Measurements from ENCODE around the gene ACAN. TPM values are rescaled to one million over a fixed set of nuclear protein-coding genes. Genes with fewer than 3 reads are reported as not detected.

The ACAN gene
- total RNA-seq, 1 experiment from 2014 or later: not detected

DNA sequence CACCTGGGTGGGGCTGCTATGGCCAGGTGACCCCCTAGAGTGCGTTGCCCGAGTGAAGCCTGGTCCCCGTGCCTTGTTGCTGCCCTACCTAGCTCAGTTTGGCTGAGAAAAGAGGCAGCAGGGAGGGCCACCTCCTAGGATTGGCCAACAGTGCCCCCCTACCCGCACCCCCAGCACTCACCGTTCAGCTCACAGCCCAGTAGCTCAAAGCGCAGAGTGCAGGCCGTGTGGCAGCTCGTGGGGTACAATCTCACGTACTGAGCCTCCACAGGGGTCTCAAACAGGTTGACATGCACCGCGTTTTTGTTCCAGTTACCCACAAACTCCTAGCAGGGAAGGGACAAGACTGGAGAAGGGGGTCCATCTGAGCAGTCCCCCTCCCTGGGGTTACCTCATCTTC is 102.3 kb downstream of the ACAN start:
- Histone ChIP-seq H3K27me3 (replicated peaks; ENCODE audit: insufficient read depth, low read depth, low read length, poor library complexity) (no peaks in the 10 kb centered on the region), H3K27ac (ENCODE audit: low read depth, low read length, poor library complexity, severe bottlenecking) (no peak overlapping the region), H3K9me3 (ENCODE audit: low read depth, low read length, poor library complexity, severe bottlenecking) (no peaks in the 10 kb centered on the region), H3K4me1 (ENCODE audit: insufficient read depth, low read length, poor library complexity, severe bottlenecking) (peaks cover 3% of the 10 kb centered on the region), H3K4me3 (ENCODE audit: low read depth, low read length, poor library complexity, severe bottlenecking) (no peak overlapping the region), H3K36me3 (ENCODE audit: insufficient read depth, low read length, poor library complexity, severe bottlenecking) (peaks cover 3% of the 10 kb centered on the region)
- intact Hi-C loops (cut with micrococcal nuclease; ENCODE audit: unreplicated experiment): no loop called here
- ChIA-PET POLR2A (ENCODE audit: low non-redundant PET) (no interaction called here), CTCF (interaction anchor here (0.8 to 1.3 kb wide), 4 partner anchors 25 to 272 kb away, joined by 3 to 14 read pairs (median 5); no protein-coding TSS in a partner anchor)
- TF ChIP-seq, protein P1, sequence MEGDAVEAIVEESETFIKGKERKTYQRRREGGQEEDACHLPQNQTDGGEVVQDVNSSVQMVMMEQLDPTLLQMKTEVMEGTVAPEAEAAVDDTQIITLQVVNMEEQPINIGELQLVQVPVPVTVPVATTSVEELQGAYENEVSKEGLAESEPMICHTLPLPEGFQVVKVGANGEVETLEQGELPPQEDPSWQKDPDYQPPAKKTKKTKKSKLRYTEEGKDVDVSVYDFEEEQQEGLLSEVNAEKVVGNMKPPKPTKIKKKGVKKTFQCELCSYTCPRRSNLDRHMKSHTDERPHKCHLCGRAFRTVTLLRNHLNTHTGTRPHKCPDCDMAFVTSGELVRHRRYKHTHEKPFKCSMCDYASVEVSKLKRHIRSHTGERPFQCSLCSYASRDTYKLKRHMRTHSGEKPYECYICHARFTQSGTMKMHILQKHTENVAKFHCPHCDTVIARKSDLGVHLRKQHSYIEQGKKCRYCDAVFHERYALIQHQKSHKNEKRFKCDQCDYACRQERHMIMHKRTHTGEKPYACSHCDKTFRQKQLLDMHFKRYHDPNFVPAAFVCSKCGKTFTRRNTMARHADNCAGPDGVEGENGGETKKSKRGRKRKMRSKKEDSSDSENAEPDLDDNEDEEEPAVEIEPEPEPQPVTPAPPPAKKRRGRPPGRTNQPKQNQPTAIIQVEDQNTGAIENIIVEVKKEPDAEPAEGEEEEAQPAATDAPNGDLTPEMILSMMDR (conservative IDR thresholded peaks at IDR 0.05; ENCODE audit: low read depth, low read length): no peak
- no peak for TF ChIP-seq EZH2 (IDR thresholded peaks at IDR 0.05; ENCODE audit: borderline replicate concordance, low read depth, low read length, poor library complexity, severe bottlenecking)
- DNase-seq (ENCODE audit: low spot score): no peak
- no TSS peak for BruUV-seq (replicated peaks)

DNA sequence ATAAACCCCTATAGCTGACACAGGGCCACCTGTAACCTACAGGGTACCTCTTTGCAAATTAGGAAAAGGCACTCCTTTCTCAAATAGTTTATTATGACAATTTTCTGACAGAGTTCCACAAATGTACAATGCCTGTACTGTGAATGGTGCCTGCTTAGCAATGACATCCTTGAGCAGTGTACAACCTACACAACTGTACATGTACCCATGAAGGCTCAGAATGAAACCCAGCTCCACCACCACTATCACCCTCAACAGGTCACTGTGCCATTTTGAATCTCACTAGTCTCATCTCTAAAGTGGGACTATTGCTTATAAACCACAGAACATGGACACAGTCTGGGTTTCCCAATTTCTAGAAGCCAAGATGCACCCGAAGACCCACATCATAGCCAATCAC is 102.9 kb downstream of the ACAN start:
- intact Hi-C loops (cut with micrococcal nuclease; ENCODE audit: unreplicated experiment): no loop called here
- CTCF ChIA-PET: no interaction called here
- H3K4me3 ChIP-seq (ENCODE audit: low read depth, low read length, poor library complexity, severe bottlenecking): no peak overlapping the region
- POLR2A ChIA-PET (ENCODE audit: low non-redundant PET): no interaction called here
- no peaks in the 10 kb centered on the region for H3K9me3 ChIP-seq (ENCODE audit: low read depth, low read length, poor library complexity, severe bottlenecking)
- H3K36me3 ChIP-seq (ENCODE audit: insufficient read depth, low read length, poor library complexity, severe bottlenecking): peaks cover 3% of the 10 kb centered on the region
- no peak for TF ChIP-seq EZH2 (IDR thresholded peaks at IDR 0.05; ENCODE audit: borderline replicate concordance, low read depth, low read length, poor library complexity, severe bottlenecking)
- TF ChIP-seq, protein P1 (conservative IDR thresholded peaks at IDR 0.05; ENCODE audit: low read depth, low read length): no peak
- peaks cover 3% of the 10 kb centered on the region for H3K4me1 ChIP-seq (ENCODE audit: insufficient read depth, low read length, poor library complexity, severe bottlenecking)
- no peak overlapping the region for H3K27ac ChIP-seq (ENCODE audit: low read depth, low read length, poor library complexity, severe bottlenecking)
- no TSS peak for BruUV-seq (replicated peaks)
- no peak for DNase-seq (ENCODE audit: low spot score)
- H3K27me3 ChIP-seq (replicated peaks; ENCODE audit: insufficient read depth, low read depth, low read length, poor library complexity): no peaks in the 10 kb centered on the region

GRCh38 chr15:88906551-88906950 is 103.3 kb downstream of the ACAN start:
- H3K4me3 ChIP-seq (ENCODE audit: low read depth, low read length, poor library complexity, severe bottlenecking): no peak overlapping the region
- no peak overlapping the region for H3K27ac ChIP-seq (ENCODE audit: low read depth, low read length, poor library complexity, severe bottlenecking)

More at GRCh38 chr15:88906551-88906950, 103.3 kb downstream of the ACAN start:
- no peak for TF ChIP-seq EZH2 (IDR thresholded peaks at IDR 0.05; ENCODE audit: borderline replicate concordance, low read depth, low read length, poor library complexity, severe bottlenecking)
- TF ChIP-seq, protein P1 (conservative IDR thresholded peaks at IDR 0.05; ENCODE audit: low read depth, low read length): no peak
- H3K9me3 ChIP-seq (ENCODE audit: low read depth, low read length, poor library complexity, severe bottlenecking): no peaks in the 10 kb centered on the region
- intact Hi-C loops (cut with micrococcal nuclease; ENCODE audit: unreplicated experiment): no loop called here
- no peak for DNase-seq (ENCODE audit: low spot score)
- H3K4me1 ChIP-seq (ENCODE audit: insufficient read depth, low read length, poor library complexity, severe bottlenecking): peaks cover 3% of the 10 kb centered on the region
- no TSS peak for BruUV-seq (replicated peaks)
- no peaks in the 10 kb centered on the region for H3K27me3 ChIP-seq (replicated peaks; ENCODE audit: insufficient read depth, low read depth, low read length, poor library complexity)
- H3K36me3 ChIP-seq (ENCODE audit: insufficient read depth, low read length, poor library complexity, severe bottlenecking): peaks cover 3% of the 10 kb centered on the region
- POLR2A ChIA-PET (ENCODE audit: low non-redundant PET): no interaction called here
- CTCF ChIA-PET: no interaction called here
